Loucy (cell line): ENCODE results near the gene PAPOLG.

Experiments
- EZH2phosphoT487 ChIP-seq: fragments of 200-600 bp; IDR thresholded peaks from 2 replicates; pipeline ENCODE4 v1.6.1; 2018; ENCODE audit warnings: antibody characterized with exemption, mild to moderate bottlenecking, moderate library complexity, borderline replicate concordance
- TF ChIP-seq, protein P1 (sequence below): fragments of 200-600 bp; sonication (generic); conservative IDR thresholded peaks from 2 replicates; pipeline ENCODE4 v1.5.1; 2014; ENCODE audit warnings: mild to moderate bottlenecking, antibody characterized with exemption, low read length

- TF ChIP-seq, protein P1, sequence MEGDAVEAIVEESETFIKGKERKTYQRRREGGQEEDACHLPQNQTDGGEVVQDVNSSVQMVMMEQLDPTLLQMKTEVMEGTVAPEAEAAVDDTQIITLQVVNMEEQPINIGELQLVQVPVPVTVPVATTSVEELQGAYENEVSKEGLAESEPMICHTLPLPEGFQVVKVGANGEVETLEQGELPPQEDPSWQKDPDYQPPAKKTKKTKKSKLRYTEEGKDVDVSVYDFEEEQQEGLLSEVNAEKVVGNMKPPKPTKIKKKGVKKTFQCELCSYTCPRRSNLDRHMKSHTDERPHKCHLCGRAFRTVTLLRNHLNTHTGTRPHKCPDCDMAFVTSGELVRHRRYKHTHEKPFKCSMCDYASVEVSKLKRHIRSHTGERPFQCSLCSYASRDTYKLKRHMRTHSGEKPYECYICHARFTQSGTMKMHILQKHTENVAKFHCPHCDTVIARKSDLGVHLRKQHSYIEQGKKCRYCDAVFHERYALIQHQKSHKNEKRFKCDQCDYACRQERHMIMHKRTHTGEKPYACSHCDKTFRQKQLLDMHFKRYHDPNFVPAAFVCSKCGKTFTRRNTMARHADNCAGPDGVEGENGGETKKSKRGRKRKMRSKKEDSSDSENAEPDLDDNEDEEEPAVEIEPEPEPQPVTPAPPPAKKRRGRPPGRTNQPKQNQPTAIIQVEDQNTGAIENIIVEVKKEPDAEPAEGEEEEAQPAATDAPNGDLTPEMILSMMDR, result no peak
- TF ChIP-seq EZH2phosphoT487, result no peak
Observed at GRCh38 chr2:60771508-60771907, 15.4 kb downstream of the PAPOLG start.
